HG03432 (cell line): ENCODE results near the gene RASSF7.

Experiments used
- ATAC-seq: cut with Tn5 transposase; IDR thresholded peaks from one replicate; pipeline ENCODE4 v1.9.1; 2021; ENCODE audit warnings: mild to moderate bottlenecking, moderate library complexity; ENCODE audit not compliant: unreplicated experiment

The RASSF7 gene

DNA sequence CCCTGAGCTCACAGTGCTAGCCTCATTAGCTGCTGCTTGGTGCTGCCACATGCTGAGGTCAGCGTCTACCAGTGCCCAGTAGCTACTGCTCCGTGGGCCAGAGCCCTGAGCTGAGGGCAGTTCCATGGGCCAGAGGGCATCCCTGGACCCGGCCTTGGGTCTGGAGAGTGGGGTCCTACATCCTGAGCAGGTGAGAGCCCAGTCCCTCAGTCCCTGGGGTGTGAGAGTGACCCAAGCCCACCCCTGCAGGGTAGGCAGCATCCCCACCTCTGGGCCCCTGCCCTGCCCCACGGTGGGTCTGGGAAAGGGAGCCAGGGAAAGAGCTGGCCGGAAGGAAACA, 10.1 kb upstream of the RASSF7 start:
- no peak for ATAC-seq

GRCh38 chr11:551131-551530, 9.6 kb upstream of the RASSF7 start:
- ATAC-seq: no peak

DNA sequence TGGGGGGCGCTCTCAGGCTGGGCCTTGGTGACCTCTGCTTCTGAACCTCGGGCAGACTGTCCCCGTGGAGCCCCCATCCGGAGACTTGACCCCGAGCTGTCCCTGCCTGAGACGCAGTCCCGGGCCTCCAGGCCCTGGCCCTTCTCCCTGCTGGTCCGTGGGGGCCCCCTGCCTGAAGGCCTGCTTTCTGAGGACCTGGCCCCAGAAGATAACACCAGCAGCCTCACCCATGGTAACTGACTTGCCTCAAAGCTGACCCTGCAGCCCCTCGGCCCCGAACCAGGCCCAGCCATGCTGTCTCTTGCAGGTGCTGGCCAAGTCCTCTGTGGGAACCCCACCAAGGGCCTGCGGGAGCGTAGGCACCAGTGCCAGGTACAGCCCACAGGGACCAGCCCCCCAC, 9.2 kb upstream of the RASSF7 start:
- ATAC-seq: no peak

GRCh38 chr11:553083-553987, 7.4 kb upstream of the RASSF7 start:
- no peak for ATAC-seq

GRCh38 chr11:553988-554340, 6.8 kb upstream of the RASSF7 start:
- ATAC-seq: no peak

DNA sequence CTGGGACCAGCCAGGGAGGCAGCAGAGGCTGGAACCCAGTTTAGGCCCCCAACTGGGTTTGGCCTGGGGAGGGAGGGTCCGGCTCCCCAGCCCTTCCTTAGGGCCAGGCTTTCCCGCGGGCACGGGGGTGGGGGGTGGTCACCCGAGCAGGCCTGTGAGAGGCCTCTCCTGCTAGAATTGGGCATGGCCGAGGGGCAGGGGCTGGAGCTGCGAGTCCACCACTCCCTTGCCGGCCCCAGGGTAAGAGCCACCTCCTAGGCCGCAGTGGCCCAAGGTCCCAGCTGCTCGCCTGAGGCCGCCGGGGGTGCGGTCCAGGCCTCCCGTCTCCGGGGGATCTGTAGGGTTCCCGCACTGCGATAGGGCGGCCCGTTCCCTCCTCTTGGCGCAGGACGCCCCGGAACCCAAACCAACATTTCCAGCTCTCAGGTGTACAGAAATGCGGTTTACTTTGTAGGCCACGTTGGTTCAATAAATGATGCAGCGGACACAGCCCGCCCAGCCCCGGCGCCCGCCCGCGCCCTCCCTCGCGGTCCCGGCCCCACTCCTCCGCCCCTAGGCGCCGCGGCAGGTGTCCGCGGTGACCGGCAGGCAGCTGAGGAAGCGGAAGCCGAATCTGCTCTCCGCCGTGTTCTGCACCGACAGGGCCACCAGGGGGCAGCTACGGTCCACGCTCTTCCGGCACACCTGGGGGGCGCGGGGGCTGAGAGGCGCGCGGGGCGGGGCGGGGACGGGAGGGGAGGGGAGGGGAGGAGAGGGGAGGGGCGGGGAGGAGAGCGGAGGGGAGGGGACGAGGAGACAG, 6.1 kb upstream of the RASSF7 start:
- peak; percentile 59 for ATAC-seq

DNA sequence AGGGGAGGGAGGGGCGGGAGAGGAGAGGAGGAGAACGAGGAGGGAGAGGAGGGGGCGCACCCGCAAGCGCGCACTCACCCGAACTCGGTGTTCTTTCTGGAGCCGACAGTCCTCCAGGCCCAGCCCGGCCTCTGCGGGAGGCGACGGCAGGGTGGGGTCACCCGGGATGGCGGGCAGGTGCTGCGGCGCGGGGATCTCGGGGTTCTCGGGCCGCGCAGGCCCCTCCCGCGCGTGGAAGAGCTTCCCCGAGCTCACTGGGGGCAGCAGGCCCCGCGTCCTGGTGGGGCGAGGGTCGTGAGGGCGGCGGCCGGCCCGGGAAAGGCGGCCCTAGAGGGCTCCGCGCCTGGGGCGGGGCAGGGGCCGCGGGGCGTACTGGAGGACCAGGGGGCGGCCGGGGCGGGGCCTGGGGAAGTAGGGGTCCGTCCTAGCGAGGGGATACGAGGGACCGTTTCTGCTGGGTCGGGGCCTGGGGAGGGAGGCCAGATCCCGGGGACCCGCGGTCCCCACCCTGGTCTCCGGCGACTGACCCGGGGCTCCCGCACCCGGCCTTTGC, 5.5 kb upstream of the RASSF7 start:
- ATAC-seq: no peak

DNA sequence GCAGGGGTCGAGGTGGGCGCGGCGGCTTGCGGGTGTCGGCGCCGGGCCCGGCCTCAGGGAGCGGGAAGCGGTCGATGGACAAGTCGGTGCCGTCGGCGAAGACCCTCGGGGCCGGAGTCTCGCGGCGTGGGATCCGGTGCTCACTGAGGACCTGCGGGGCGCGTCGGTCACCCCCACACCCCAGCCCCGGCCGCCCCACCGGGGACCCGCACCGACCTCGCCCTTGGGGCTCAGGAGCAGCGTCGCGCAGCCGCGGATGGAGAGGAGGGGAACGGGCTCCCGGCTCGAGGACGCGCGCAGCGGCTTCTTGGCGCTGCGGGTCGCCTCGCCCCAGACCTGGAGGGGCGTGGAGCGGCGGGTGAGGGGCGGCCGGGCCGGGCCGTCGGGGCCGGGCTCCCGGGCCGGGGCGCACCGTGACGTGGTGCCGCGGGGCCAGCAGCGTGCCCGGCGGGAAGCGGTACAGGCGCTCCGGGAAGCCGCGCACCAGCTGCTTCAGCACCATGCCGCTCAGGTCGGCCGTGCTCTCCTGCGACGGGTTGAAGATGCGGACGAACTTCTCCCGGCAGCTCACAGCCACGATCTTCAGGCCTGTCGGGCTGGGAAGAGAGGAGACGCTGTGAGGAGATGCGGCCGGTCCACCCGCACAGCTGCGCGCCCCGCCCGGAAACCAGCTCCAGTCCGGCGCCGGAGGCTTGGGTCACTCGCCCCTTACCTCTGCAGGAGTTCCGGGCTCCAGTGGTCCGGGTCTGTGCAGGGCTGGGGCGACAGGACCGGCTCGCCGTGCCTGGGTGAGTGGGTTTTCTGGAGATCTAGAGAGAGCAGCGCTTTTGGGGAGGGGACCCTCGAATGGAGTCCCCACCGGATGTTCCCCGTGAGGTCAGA, 4.7 kb upstream of the RASSF7 start:
- no peak for ATAC-seq

DNA sequence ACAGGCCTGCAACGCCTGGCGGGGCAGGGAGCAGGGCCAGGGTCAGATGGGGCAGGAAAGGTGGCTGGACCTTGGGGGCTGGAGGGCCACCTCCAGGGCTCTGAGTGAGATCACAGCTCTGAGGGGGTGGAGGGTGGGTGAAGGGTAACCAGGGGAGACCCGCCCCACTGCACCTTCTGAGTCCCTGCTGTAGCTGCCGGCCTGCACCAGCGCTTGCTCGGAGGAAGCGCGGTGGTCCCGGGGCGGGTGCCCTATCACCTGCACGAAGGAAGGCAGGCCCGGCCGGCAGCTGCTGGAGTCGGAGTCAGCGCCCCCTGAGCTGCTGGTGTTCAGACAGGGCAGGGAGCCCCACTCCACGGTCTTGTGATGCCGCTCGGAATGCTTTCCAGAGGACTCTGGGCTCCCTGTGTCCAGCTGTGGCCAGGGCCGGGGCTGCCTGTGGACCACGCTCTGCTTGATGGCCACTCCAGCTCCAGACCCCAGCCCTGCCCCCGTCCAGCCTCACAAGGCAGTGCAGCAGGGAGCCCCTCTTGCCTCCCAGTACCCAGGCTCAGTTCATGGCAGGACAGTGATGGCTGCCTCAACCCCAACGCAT, 4.0 kb upstream of the RASSF7 start:
- no peak for ATAC-seq

DNA sequence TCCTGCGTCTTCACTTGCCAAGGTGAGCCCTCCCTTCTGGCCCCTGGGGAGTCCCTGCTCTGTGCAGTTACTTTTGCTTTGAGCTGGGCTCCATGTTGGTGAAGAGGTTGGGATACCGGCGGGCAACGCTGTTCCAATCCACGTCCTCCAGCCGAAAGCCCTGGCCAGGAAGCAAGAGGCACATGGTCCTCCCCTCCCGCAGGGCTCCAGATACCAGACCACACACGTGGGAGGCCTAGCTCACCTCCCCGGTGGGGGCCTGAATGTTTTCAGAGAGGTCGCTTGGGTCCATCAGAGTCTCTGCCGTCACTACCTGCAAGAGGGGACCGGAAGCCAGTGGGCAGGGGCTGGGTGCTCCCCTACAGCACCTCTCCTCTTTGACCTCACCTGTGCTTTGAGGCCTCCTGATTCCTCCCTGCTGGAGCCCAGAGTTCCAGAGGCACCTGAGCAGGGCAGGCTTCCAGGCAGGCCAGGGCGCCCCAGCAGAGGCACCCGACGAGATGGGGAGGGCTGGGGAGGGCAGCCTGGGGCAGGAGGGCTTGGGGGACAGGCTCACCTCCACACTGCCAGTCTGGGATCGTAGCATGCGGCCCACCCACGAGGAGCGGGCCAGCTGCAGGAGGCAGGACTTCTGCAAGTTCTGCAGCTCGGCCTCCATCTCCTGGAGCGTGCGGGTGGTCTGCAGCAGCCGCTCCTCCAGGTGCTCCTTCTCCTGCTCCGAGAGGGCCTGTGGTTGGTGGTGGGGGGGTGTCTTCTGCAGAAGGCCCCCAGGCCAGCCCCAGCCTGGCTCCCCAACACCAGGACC, 3.2 kb upstream of the RASSF7 start:
- ATAC-seq: no peak

GRCh38 chr11:558503-558902, 2.3 kb upstream of the RASSF7 start:
- ATAC-seq: no peak

DNA sequence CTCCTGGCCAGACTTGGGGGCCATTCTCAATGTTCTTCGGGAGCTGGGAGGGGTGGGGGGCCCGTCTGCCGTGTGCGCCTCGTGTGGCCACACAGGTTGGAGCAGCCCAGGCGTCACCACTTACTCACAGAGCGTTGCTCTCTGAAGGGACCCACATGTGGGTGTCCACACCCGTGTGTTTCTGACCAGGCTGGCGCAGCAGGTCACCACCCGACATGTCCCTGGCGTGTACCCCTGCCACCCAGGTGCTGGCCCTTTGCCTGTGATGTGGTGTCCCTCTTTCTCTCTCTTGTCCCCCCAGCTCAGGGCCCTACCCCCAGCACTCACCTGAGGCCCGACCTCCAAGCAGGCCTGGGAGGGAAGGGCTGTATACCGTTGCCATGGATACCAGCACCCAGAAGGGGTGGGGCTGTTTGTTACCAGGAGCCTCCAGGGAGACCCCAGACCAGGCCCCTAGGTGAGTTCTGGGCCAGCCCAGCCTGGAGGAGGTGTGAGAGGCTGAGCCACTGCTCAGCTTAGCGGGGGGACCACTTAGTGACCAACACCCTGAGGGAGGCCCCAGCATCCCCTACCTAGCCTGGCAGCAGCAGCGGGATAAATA, 1.6 kb upstream of the RASSF7 start:
- no peak for ATAC-seq

DNA sequence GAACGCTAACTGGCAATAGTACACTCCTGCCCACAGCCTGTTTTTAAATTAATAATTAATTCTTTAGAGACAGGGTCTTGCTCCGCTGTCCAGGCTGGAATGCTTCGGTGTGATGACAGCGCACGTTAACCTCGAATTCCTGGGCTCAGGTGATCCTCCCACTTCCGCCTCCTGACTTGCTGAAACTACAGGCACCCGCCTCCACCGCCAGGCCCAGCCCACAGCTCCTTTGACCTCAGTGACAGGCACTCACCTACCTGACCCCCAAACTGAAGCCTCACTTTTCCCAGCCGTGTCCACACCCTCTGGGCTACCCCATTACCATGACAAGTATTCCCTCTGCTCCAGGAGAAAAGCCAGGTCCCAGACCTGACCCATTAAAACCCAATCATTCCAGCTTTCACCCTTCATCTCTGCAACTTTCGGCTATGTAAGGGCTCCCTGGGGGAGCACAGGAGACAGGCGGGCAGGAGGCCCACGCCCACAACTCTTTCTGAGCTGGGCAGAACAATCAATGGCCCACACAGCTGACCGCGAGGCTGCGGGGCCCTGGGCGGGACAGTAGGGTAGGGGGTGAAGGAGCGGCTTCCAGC, 962 bp upstream of the RASSF7 start:
- no peak for ATAC-seq

DNA sequence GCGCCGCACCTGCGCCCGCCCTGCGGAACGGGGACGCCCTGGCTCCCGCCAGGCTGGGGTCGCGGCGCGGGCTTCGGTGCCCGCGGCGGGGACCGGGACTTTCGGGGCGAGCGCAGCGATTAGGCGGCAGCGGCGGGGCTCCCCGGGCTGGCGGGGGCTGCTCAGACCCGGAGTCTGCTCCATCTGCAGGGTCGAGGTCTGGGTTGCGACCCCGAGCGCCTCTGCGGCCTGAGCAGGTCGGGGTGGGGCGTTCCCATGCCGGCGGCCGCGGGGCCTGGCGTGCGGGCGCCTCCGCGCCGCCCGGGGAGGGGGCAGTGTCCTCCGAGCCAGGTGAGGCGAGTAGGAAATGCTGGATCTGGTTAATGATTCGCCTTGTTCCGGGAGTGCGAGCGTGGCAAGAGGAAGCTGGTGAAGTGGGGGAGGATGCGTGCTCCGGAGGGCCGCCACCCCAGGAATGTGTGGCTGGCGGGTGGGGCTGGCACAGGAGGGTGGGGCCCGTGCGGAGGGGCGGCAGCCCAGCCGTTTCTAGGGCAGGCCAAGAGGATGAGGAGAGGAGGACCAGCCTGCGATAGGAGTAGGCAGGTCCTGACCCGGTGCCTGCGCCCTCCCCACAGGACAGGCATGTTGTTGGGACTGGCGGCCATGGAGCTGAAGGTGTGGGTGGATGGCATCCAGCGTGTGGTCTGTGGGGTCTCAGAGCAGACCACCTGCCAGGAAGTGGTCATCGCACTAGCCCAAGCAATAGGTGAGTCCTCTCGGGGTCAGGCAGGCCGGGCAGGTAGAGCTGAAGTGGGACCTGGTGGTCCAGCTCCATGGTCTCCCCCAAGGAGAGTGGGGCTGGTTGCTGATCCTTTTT, 606 bp downstream of the RASSF7 start:
- peak; percentile 31 for ATAC-seq

GRCh38 chr11:562046-562645, 1.4 kb downstream of the RASSF7 start:
- no peak for ATAC-seq

- ATAC-seq: no peak
These were observed 2.5 kb downstream of the RASSF7 start for GRCh38 chr11:563066-563811.
